BLaER1 treated with 17β-estradiol and CSF1 and Interleukin-3, amounts not matched to agents 10 nM and 100 nM (cell line): Measurements from ENCODE around the gene S100A11.

ENCODE experiments used
- H3K27ac ChIP-seq, 11 experiments: shearing (Covaris generic); formaldehyde crosslinking; 2 replicates each; pipeline ENCODE4 v1.8.1; 2022
- H3K27me3 ChIP-seq, 11 experiments: shearing (Covaris generic); formaldehyde crosslinking; 2 replicates each; pipeline ENCODE4 v1.8.1; 2022
- H3K36me3 ChIP-seq, 11 experiments: shearing (Covaris generic); formaldehyde crosslinking; 2 replicates each; pipeline ENCODE4 v1.8.1; 2022
- H3K4me1 ChIP-seq, 10 experiments: shearing (Covaris generic); formaldehyde crosslinking; 2 replicates each; pipeline ENCODE4 v1.8.1; 2022
- H3K4me2 ChIP-seq, 11 experiments: shearing (Covaris generic); formaldehyde crosslinking; 2 replicates each; pipeline ENCODE4 v1.8.1; 2022
- H3K4me3 ChIP-seq, 10 experiments: shearing (Covaris generic); formaldehyde crosslinking; 2 replicates each; pipeline ENCODE4 v1.8.1; 2022
- H3K9ac ChIP-seq, 11 experiments: shearing (Covaris generic); formaldehyde crosslinking; 2 replicates each; pipeline ENCODE4 v1.8.1; 2022
- H3K9me3 ChIP-seq, 11 experiments: shearing (Covaris generic); formaldehyde crosslinking; replicated peaks in 1 of 11; 2 replicates each; pipeline ENCODE4 v1.8.1; 2022
- H4K20me1 ChIP-seq, 11 experiments: shearing (Covaris generic); formaldehyde crosslinking; 2 replicates each; pipeline ENCODE4 v1.8.1; 2022
- Cebpa-rat ChIP-seq, 11 experiments: shearing (Covaris generic); IDR thresholded peaks; 2 replicates each; pipeline ENCODE4 v1.8.1; 2022

The S100A11 gene

GRCh38 chr1:152001631-152002584 is 34.9 kb downstream of the S100A11 start:
- TF ChIP-seq Cebpa-rat (IDR thresholded peaks at IDR 0.05): no peak
- H3K36me3 ChIP-seq: no peaks in the 10 kb centered on the region
- H3K27me3 ChIP-seq: no peaks in the 10 kb centered on the region
- peak overlapping the region in 6 of 11 experiments; percentile 43 to 86 (median 67); a peak in 12 of 22 replicates for H3K27ac ChIP-seq
- H4K20me1 ChIP-seq: no peaks in the 10 kb centered on the region
- peaks cover 0 to 39% (median 17%) of the 10 kb centered on the region in 10 experiments; a peak in 14 of 20 replicates for H3K4me1 ChIP-seq
- no peaks in the 10 kb centered on the region for H3K9me3 ChIP-seq
- H3K4me3 ChIP-seq: no peak overlapping the region
- peak overlapping the region in 8 of 11 experiments; percentile 21 to 92 (median 82); a peak in 15 of 22 replicates for H3K4me2 ChIP-seq
- H3K9ac ChIP-seq: peak overlapping the region in 5 of 11 experiments; percentile 28 to 73 (median 55); a peak in 9 of 22 replicates

DNA sequence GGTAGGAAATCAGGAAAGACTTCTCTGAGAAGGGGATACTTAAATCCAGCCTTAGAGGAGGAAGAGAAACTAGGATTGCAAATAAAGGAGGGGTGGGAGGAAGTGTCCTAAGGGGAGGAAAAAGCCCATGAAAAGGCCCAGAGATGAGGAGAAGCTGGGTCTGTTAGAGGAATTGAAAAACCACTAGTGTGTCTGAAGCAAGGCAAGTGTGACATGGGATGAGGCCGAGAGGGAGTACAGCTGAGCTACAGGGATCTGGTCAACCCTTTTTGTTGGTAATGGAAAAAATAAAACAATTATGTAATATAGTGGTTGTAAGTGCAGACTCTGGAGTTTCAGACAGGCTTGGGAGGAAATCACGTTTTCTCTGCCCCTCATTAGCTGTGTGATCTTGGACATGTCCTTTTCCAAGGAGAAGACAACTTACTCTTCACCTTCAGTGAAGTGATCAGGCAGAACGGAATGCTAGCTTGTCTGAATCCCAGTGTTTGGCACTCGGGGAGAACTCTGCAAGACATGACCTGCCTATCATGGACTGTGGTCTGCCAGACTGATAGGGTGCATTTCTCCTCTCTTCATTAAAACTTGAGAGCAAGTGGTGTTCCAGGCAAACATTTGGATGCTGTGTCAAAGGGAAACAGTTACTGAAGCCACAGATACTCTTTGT is 35.7 kb downstream of the S100A11 start:
- peak overlapping the region in 6 of 11 experiments; percentile 43 to 86 (median 67); a peak in 12 of 22 replicates for H3K27ac ChIP-seq
- TF ChIP-seq Cebpa-rat (IDR thresholded peaks at IDR 0.05): no peak
- H3K4me2 ChIP-seq: peak overlapping the region in 8 of 11 experiments; percentile 21 to 92 (median 82); a peak in 16 of 22 replicates
- H3K4me1 ChIP-seq: peaks cover 0 to 39% (median 17%) of the 10 kb centered on the region in 10 experiments; a peak in 14 of 20 replicates
- H3K36me3 ChIP-seq: no peaks in the 10 kb centered on the region
- no peaks in the 10 kb centered on the region for H3K27me3 ChIP-seq
- peak overlapping the region in 5 of 11 experiments; percentile 28 to 73 (median 55); a peak in 9 of 22 replicates for H3K9ac ChIP-seq
- no peaks in the 10 kb centered on the region for H4K20me1 ChIP-seq
- no peak overlapping the region for H3K4me3 ChIP-seq
- H3K9me3 ChIP-seq: no peaks in the 10 kb centered on the region

- H3K4me2 ChIP-seq: no peak overlapping the region
- H3K9me3 ChIP-seq: peaks cover 0 to 5% (median 0%) of the 10 kb centered on the region in 11 experiments; a peak in 5 of 22 replicates
- no peaks in the 10 kb centered on the region for H4K20me1 ChIP-seq
- no peak for TF ChIP-seq Cebpa-rat (IDR thresholded peaks at IDR 0.05)
- H3K27ac ChIP-seq: no peak overlapping the region
- no peaks in the 10 kb centered on the region for H3K36me3 ChIP-seq
- no peak overlapping the region for H3K9ac ChIP-seq
- H3K4me1 ChIP-seq: peaks cover 7 to 50% (median 23%) of the 10 kb centered on the region in 10 experiments
- H3K27me3 ChIP-seq: no peaks in the 10 kb centered on the region
- no peak overlapping the region for H3K4me3 ChIP-seq
Measured at GRCh38 chr1:151998611-151999362, 38.0 kb downstream of the S100A11 start.

DNA sequence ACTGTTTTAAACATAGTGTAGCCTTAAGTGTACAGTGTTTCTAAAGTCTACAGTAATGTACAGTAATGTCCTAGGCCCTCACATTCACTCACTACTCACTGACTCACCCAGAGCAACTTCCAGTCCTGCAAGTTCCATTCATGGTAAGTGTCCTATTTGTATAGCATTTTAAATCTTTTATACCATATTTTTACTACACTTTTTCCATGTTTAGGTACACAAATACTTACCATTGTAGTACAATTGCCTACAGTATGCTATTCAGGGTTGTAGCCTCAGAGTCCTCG is 39.6 kb downstream of the S100A11 start:
- TF ChIP-seq Cebpa-rat (IDR thresholded peaks at IDR 0.05): no peak
- H3K4me1 ChIP-seq: peaks cover 15 to 56% (median 32%) of the 10 kb centered on the region in 10 experiments
- H3K9ac ChIP-seq: no peak overlapping the region
- peaks cover 0 to 1% (median 0%) of the 10 kb centered on the region in 11 experiments; a peak in 4 of 22 replicates for H4K20me1 ChIP-seq
- peaks cover 0 to 15% (median 8%) of the 10 kb centered on the region in 11 experiments; a peak in 14 of 22 replicates for H3K9me3 ChIP-seq
- H3K27me3 ChIP-seq: no peaks in the 10 kb centered on the region
- H3K4me2 ChIP-seq: no peak overlapping the region
- H3K36me3 ChIP-seq: no peaks in the 10 kb centered on the region
- H3K27ac ChIP-seq: no peak overlapping the region
- no peak overlapping the region for H3K4me3 ChIP-seq

- Histone ChIP-seq H3K9me3 (peaks cover 0 to 15% (median 8%) of the 10 kb centered on the region in 11 experiments; a peak in 14 of 22 replicates), H3K36me3 (no peaks in the 10 kb centered on the region), H3K9ac (no peak overlapping the region), H3K4me2 (no peak overlapping the region), H3K4me3 (no peak overlapping the region), H4K20me1 (peaks cover 0 to 16% (median 7%) of the 10 kb centered on the region in 11 experiments; a peak in 7 of 22 replicates), H3K4me1 (peaks cover 26 to 56% (median 35%) of the 10 kb centered on the region in 10 experiments), H3K27me3 (no peaks in the 10 kb centered on the region), H3K27ac (no peak overlapping the region)
- no peak for TF ChIP-seq Cebpa-rat (IDR thresholded peaks at IDR 0.05)
Measured at GRCh38 chr1:151995774-151996173, 41.0 kb downstream of the S100A11 start.

GRCh38 chr1:151994956-151995355 is 41.8 kb downstream of the S100A11 start:
- Histone ChIP-seq H3K4me3 (no peak overlapping the region), H3K4me2 (peak overlapping the region in 1 of 11 experiments; percentile 22; a peak in 1 of 22 replicates), H3K27me3 (no peaks in the 10 kb centered on the region), H3K4me1 (peaks cover 28 to 56% (median 38%) of the 10 kb centered on the region in 10 experiments), H3K27ac (no peak overlapping the region; a peak in 1 of 22 replicates), H3K9ac (no peak overlapping the region), H4K20me1 (peaks cover 0 to 24% (median 7%) of the 10 kb centered on the region in 11 experiments; a peak in 8 of 22 replicates), H3K36me3 (no peaks in the 10 kb centered on the region), H3K9me3 (peaks cover 0 to 15% (median 8%) of the 10 kb centered on the region in 11 experiments; a peak in 14 of 22 replicates)
- TF ChIP-seq Cebpa-rat (IDR thresholded peaks at IDR 0.05): no peak

DNA sequence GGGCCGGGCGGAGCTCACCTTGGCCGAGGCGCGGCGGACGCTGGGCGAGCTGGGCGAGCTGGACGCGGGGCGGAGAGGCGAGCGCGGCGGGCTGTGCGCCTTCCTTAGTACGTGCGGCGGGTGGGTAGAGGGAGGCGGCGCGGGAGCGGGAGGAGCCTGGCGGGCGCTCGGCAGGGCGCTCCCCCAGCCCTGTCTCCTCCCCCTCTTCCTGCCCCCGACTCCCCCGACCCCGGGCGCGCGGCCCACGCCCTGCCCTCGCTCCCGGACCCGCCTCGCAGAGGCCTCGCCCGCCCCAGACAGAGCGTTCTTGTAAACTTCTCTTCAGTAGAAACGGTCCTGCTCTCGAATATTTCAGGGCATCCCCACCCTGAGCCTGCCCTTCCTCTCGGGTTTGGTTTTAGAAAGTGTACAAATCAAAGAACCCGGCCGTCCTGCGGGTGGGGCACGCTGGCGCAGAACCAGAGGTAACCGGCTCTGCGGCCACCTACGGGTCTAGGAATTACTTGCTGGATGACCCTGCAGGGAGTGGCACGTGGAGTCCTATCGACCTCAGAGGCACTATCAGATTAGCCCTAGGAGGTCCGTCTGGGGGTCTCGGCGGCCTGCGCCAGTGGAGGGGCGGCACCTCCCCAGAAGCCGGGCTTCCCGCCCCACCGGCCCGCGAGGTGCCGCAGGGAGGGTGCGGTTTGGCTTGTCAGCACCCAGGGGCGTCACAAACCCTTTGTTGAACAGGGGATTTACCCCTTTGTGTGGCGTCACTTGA is 42.9 kb downstream of the S100A11 start, which contains the start of gene S100A10:
S100A10 (minus strand) TSS at position 126 of the 763 bp plus-strand sequence. CDS start 7,629 bp downstream, outside the sequence.
- peak within 1 kb of the TSS; percentile 66 to 82 (median 72) for H3K4me3 ChIP-seq
- peak within 1 kb of the TSS; percentile 60 to 88 (median 75) for H3K27ac ChIP-seq
- peaks cover 0 to 33% (median 7%) of the 10 kb centered on the region in 11 experiments; a peak in 8 of 22 replicates for H4K20me1 ChIP-seq
- peak within 1 kb of the TSS; percentile 77 to 97 (median 84) for H3K4me2 ChIP-seq
- TF ChIP-seq Cebpa-rat (IDR thresholded peaks at IDR 0.05): no peak
- H3K36me3 ChIP-seq: no peaks in the 10 kb centered on the region
- H3K9ac ChIP-seq: peak within 1 kb of the TSS; percentile 73 to 88 (median 82)
- H3K9me3 ChIP-seq: peaks cover 0 to 15% (median 8%) of the 10 kb centered on the region in 11 experiments; a peak in 14 of 22 replicates
- no peaks in the 10 kb centered on the region for H3K27me3 ChIP-seq
- peaks cover 38 to 63% (median 48%) of the 10 kb centered on the region in 10 experiments for H3K4me1 ChIP-seq
